GM21528 (cell line): ENCODE data around the gene RAD51B.

Experiments
- ATAC-seq: cut with Tn5 transposase; IDR thresholded peaks from one replicate; pipeline ENCODE4 v1.9.1; 2021; ENCODE audit warnings: mild to moderate bottlenecking, moderate library complexity; ENCODE audit not compliant: unreplicated experiment, low FRiP score

RAD51B gene

DNA sequence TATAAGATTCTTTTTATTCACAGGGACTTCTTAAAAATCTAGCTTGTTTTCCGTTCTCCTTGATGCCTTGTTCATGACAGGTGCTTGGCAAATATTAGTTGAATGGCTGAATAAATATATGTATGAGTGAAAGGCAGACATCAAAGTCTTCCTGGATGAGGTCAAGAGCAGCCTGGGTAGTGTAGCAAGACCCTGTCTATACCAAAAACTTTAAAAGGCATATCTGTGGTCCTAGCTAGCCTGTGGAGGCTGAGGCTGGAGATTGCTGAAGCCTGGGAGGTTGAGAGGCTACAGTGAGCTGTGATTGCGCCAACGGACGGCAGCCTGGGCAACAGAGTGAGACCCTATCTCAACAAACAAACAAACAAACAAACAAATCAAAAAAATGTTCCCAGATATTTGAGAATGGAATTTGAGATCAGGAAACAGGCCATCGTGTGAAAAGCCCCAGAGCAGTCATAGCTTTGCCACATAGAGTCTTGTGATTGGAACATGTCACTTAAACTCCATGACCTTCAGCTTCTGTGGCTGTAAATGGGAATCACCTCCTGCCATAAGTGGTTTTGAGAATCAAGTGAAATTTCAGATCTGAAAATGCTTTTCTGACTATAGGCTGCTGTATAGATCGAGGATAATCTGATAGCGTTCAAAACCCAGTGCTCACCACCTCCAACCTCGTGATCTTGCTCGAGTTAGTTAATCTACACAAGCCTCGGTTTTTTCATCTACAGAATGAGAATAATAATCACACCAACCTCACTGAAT lies 908.9 kb downstream of the RAD51B start:
- ATAC-seq, result no peak

DNA sequence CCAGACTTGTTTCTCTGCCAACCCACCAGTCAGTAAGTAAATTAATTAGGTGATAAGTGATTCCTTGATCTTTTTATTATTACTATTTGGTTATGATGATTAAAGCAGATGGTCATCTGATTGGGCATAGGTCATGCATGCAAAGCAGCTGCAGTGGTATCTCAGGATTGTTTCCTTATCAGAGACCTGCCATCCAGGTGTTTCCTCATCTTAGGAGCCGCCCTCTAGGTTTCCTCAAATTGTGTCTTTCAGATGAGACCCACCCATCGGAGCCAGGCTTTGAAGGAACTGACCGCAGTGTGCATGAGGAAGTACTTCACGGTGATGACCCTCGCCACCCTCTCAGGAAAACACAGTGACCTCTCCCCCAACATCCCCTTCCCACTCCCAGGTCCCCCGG lies 910.0 kb downstream of the RAD51B start:
- ATAC-seq, result no peak

DNA sequence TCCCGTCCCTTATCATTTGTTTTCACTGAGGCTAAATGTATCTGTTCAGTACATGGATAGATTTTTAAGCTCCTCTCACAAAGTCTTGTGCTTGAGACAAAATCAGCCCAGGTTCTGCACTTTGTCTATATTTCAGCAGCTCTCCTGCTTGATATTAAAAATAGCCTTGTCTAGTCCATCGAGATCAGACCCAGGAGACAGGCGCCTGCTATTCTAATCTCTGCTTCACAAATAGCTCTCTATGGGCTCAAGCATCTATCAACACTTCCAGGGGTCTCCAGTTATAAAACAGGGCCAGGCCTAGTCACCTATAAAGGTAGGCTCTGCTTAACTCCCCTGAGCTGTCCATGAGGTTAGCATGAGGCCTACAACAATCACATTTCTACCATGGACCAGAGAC lies 910.8 kb downstream of the RAD51B start:
- ATAC-seq, result no peak

DNA sequence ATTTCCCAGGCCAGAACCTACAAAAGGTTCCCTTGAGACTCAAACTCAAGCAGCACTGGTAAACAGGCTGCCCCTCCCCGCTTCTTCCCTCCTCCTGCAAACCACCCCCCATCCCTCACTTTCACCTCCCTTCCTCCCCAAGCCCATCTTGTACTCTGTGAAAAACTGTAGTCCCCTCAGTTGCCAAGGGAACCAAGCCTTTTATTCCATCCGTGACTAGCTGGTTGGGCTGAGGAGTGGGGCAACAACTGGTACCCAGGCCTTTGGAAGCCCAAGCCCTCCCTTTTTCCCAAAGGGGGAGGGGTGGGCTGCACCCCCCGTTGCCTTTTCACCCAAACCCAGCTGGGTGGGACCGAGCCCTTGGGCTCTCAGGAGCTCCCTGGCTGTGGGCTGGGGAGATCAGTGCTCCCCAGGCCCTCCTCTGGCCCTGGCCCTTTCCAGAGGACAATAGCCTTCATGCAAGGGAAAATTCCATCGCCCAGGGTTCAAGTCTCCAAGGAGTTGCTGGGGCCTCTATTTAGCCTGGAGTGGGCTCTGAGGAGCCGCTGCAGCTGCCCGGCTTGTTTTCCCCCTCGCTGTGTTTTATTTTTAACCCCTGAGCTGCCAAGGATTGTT lies 911.3 kb downstream of the RAD51B start:
- no peak for ATAC-seq

DNA sequence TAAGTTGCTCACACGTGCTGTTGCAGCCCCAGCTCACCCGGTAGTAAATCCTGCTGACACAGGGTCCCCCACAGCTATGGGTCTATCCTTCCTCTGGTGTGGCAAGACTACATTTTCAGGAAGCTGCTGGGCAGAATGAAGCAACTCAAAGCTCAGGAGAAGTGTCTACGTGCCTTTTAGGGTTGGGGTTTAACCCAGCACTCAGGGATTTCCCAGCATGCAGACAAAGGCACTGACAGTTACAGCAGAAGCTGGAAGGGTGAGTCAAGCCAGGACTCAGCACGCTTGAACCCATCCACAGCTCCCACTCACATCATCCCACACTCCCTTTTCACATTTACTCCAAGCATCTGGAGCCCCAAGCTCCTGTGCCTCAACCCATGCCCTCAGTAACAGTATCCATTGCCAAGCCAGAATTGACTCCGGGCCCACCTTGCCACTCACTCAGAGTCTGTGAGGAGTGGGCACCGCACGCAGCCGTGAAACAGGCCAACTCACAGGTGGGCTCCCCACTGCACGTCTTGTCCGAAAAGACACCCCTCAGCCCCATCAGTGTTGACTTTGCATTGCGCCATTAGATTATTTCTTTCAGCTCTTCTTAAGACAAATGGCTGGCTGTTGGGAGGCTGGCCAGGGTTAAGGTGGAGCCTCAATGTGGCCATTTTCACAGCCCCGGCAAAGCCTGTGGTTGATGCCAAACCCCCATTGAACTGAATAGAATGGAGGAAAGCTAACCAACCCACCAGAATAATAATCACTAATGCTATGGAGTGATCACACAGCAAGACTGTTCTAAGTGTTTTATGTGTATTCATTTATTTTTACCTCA lies 913.7 kb downstream of the RAD51B start:
- no peak for ATAC-seq

DNA sequence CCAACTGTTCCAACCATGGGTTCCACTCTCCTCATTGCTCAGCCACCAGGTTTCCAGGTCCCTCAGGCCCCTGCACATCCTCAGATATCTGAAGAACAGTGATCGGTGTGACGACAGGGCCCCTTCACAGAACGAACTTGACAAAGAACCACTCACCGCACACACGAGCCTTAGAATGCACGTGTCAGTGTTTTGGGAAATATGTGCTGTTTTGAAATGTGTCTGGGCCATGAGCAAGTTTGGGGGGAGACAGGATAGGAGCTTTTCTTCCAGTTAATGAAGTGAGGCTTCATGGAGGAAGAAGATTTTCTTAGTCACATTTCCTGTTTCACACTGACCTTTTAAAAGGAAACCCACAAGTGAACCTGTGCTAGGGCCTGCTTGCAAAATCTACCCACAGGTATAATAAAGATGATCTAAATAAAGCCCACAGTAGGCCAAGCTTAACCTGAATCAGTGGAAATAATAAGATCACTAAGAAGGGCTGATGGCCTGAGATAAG lies 914.7 kb downstream of the RAD51B start:
- peak; percentile 56 for ATAC-seq

DNA sequence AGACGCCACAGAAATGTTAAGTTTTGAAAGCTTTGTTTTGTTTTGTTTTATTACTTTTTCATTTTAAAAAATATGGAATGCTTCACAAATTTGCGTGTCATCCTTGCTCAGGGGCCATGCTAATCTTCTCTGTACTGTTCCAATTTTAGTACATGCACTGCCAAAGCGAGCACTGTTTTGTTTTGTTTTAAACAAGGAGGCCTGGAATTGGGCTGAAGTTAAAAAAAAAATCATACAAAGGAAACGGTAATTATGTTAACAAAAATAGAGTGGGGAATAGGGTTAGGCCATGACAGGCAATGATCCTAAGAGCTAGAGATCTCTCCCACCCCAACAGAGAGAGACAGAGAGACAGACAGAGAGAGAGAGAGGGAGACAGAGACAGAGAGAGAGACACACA lies 916.3 kb downstream of the RAD51B start:
- ATAC-seq, result no peak

DNA sequence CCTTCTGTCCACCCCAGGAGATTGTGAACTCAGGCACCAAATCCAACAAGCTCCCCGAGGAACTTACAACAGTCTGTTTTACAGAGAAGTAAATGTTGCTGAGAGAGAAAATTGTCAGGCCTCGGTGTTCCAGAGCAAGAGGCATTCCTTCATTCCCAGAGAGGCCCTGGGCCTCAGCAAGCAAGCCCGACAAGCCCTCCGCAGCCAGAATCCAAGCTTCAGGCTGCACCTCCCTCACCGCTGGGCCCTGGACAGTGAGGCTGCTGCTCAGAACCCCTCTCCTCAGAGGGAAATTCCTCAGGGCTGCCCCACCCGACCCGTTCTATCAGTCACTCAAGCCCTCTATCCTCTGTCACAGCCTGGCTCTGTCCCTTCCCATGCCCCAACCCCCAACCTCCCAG lies 916.9 kb downstream of the RAD51B start:
- ATAC-seq, result no peak

DNA sequence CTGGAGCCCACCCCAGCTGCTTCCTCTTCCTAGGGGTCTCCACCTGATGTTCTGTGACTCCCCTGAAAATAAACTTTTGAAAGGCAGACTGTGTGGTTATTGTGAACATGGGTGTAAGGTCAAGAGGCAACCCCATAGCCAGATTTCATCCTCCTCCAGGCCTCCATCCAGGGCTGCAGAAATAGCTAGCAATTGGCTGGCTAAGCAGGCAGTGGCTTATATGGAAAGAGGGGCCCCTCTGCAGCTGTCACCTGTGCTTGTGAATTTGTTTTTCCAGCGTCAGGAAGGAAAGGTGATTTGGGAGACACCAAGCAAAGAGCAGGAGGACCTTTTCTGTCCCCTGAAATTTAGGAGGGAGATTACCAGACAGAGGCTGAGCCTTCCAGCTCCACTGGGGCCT lies 917.5 kb downstream of the RAD51B start:
- no peak for ATAC-seq

DNA sequence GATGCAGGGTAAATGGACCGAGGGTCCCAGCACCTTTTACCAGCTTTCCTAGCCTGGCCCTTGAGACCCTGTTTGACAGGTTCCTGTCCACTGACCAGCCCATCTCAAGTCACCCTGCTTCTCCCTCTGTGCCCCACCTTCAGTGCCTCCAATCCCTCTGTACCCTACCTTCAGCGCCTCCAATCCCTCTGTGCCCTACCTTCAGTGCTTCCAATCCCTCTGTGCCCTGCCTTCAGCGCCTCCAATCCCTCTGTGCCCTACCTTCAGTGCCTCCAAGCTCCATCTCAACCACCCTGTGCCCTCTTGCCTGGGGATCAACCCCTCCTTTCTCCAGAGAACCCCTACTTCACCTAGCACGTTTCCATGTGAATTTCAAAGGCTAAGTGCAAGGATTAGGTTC lies 919.0 kb downstream of the RAD51B start:
- no peak for ATAC-seq

DNA sequence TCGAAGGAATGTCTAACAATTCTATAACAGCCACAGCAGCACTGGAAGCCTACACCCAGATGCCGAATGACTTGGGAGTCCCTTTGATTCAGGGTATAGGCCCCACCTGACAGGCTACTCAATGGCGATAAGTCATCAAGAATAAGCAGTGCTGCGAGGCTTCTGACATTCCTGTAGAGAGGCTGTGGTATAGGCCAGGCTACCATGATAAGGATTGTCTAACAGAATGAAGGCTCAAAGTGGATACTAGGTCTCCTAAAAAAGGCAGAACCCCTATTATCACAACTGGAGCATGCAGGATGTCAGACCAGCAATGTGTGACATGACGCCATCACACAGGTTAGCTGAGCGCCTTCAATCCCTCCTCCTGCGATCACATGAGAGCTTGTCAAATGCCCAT lies 920.1 kb downstream of the RAD51B start:
- no peak for ATAC-seq

DNA sequence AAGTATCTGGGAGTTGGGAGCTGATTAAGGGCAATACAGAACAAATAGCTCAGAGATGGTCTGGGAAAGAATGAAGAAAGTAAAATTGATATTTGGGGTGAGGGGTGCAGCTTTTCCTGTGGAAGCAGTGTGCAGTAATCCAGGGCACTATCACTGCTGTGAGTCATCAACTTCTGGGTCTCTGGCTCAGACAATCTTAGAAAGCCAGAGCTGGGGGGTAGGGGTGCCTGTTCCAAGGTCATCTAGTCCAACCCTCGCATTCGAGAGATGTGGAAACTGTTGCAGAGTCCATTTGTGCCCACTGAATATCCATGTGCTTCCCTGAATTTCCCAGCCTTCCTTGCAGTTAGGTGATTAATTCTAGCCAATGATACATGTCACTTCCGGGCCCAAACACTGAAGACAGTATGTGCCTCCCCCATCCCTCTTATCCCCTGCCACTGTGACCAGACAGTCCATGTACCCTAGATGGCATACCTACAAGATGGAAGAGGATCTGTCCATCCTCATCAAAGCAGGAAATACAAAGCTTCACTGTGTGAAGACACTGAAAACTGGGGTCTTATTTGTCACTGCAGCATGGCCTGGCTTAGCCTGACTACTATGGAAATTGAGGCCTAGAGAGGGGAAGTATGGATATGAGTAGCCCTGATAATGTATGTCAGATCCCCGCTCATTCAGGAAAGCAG lies 921.4 kb downstream of the RAD51B start:
- no peak for ATAC-seq

DNA sequence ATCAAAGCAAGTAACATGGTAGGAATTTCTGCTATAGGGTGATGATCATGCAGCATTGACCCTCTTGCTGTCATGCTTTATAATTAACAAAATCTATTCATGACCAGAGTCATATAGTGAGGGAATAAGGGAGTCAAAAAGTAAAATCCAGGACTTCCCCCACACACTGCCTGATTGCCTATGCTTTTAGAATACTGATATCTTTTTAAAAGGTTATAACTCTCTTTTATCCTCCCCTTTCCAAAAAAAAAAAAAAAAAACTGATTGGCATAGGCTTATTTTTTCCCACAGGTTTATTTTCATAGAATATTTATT lies 921.9 kb downstream of the RAD51B start:
- ATAC-seq, result no peak

DNA sequence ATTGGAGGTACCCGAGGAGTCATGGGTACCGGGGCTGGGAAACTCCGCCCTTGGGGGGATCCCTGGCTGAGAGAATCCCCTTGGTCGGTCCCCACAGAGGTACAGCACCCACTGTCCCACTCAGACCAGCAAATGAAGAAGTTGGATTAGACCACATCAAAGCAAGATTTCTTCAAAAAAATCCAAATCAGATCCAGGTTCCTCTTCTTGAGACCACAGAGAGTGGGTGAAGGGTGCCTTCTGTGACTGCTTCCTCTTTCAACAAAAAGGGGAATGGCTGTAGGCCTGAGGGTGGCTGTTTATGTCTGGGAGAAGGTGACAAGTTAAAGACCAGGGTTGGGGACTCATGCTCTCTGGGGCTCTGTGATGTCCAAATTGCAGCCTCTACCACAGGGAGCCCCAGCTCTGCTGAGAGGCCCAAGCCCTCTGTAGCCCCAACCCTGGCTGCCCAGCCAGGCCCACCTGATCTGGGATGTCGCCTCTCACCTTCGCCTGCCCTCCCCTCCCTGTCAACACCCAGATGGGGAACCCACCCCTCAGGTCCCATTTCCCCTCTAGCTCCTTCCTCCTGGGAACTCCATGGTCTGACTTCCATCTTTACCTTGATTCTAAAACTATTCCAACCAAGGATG lies 922.4 kb downstream of the RAD51B start:
- ATAC-seq, result peak; percentile 74

DNA sequence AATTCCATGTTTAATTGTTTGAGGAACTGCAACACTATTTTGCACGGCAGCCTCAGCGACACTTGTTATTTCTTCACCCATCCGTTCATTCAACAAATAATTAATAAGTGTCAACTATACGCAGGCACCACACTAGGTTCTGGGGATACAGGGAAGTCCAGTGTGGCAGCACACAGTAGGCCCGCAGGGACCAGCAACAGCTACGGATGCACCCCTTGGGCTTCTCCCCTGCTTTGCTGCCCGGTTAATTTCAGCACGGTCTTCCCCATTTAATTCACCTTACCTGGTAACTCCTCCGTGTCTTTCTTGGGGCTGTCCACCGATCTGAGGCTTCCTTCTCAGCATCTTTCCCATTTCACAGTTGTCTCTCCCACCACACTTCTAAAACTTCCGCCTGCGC lies 925.0 kb downstream of the RAD51B start:
- ATAC-seq, result no peak

DNA sequence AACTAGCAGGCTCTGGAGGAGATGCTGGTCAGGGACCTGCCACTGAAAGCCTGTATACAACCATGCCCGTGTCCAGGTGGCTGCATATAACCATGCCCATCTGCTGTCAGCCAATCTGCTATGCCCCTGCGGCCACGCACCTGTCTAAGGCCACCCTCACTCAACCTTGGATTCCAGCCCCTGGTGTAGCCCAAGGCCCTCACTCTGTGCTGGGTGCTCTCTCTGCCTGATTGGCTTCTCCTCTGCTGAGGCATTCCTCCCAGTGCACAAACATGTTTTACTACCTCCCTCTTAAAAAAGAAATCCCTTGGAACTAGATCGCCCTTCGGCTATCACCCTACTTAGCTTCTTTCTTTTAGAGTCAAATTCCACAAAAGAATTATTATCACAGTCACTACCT lies 927.8 kb downstream of the RAD51B start:
- ATAC-seq, result no peak

DNA sequence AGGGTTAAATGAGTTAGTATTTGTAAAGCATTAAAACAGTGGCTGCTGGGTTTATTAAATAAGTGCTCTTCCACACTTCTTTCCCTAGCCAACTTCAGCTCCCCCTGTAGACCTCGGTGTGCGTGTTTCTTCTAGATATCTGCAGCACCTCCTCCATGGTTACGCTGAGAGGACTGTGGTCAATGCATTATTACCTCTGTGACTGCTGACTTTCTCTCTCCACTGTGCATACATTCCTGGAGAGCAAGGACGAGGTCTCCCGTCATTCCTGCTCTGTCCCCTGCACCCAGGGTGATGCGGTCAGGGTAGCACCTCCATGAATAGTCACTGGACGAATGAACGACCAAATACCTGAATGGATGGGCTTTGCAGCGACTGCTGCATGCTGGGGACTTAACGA lies 928.7 kb downstream of the RAD51B start:
- no peak for ATAC-seq

DNA sequence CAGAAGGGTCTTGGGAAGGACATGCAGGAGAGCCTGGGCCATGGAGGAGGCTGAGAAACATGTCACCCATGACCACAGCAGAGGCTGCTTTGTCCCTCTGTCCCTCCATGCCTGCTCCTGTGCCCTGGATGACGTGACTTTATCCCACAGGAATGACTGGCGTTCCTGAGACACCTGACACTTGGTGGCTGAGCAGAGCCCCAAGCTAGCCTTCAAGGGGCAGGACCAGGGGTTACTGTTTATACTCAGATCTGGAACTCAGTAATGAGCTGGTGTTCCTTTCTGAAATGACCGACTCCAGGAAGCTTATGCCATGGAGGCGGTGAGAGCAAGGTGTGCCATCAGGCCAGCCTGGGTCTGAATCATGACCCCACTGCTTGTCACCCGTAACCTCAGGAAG lies 929.1 kb downstream of the RAD51B start:
- no peak for ATAC-seq

DNA sequence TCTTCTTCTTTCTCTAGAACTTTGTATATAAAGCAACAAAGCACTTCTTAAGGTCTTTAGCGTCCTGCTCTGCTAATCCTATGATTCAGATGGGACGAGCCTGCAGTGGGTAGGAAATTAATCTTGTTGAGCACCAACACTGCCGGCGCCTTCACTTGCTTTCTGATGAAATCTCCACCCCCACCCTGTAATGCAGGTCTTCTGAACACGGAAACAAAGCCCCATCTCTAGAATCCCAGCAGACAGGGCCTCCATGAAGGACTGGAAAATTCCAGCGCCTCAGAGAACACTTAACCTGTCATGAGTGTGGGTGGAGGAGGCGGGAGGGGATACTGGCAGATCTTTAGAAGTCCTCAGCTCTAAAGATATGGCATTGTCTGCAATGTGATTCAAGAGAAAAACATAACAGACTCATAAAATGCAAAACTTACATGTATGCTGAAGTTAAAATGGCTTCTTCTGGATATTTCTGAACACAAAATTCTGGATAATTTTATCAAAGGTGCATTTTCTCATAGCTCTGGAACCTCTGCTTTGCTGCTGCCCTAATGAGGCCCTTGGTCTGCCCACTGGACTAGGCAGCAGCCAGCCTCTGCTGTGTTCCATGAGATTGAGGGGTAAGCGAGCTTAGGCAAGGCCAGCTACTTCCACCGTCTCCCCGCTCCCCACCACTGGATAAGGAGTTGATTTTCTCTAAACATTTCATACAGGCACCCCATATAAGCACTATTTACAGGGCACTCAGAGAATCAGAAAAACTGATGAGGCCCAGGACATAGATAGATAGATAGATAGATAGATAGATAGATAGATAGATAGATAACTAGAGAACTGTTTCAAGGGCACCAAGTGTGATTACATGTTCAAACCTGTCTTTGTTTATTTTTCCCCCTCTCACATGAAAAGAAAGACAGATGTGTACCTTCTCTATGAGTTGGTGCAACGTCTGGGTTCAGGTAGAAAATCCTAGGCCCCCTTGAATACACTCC lies 930.2 kb downstream of the RAD51B start:
- no peak for ATAC-seq
